Stimulated activated naive CD8-positive, alpha-beta T cell treated with anti-CD3 and anti-CD28 coated beads, Interleukin-15, Interleukin-2, amounts not matched to agents 100 ng/mL and 50 ng/mL, for 24 hours (primary cell): ENCODE data around the gene CDC20B.
"Not testable (repeated sequence)": the region's sequence is repeated elsewhere in the genome, so short reads cannot be mapped to it uniquely, and the experiment has no call there.

Experiments used
- H3K27ac Mint-ChIP-seq: one replicate; pipeline ENCODE4 v1.8.0; 2021; ENCODE audit warnings: mild to moderate bottlenecking, mixed read lengths
- H3K27me3 Mint-ChIP-seq: one replicate; pipeline ENCODE4 v1.8.0; 2021; ENCODE audit warnings: mixed read lengths
- H3K36me3 Mint-ChIP-seq: one replicate; pipeline ENCODE4 v1.8.0; 2021; ENCODE audit warnings: low read depth, mixed read lengths
- H3K4me1 Mint-ChIP-seq: one replicate; pipeline ENCODE4 v1.8.0; 2021; ENCODE audit warnings: low read depth, mixed read lengths
- H3K4me3 Mint-ChIP-seq: one replicate; pipeline ENCODE4 v1.8.0; 2021; ENCODE audit warnings: mild to moderate bottlenecking, mixed read lengths
- H3K9me3 Mint-ChIP-seq: one replicate; pipeline ENCODE4 v1.8.0; 2021; ENCODE audit warnings: mixed read lengths

Gene CDC20B

GRCh38 chr5:55101556-55102276, 71.3 kb downstream of the CDC20B start:
- peak overlapping the region; percentile 79 for H3K4me3 Mint-ChIP-seq
- H3K27me3 Mint-ChIP-seq, result peaks cover 5% of the 10 kb centered on the region
- peak overlapping the region; percentile 61 for H3K27ac Mint-ChIP-seq
- peaks cover 78% of the 10 kb centered on the region for H3K4me1 Mint-ChIP-seq
- peaks cover 19% of the 10 kb centered on the region for H3K9me3 Mint-ChIP-seq
- H3K36me3 Mint-ChIP-seq, result peaks cover 23% of the 10 kb centered on the region

- peaks cover 23% of the 10 kb centered on the region for H3K9me3 Mint-ChIP-seq
- H3K36me3 Mint-ChIP-seq, result peaks cover 20% of the 10 kb centered on the region
- H3K27me3 Mint-ChIP-seq, H3K27ac Mint-ChIP-seq: not testable (repeated sequence)
- H3K4me3 Mint-ChIP-seq, result peak overlapping the region; percentile 79
- H3K4me1 Mint-ChIP-seq, result peaks cover 80% of the 10 kb centered on the region
These were observed 71.8 kb downstream of the CDC20B start for GRCh38 chr5:55101148-55101547.

GRCh38 chr5:55096861-55097260, 76.1 kb downstream of the CDC20B start:
- Mint-ChIP-seq H3K36me3 (peaks cover 20% of the 10 kb centered on the region), H3K4me1 (peaks cover 85% of the 10 kb centered on the region), H3K4me3 (no peak overlapping the region), H3K27me3 (no peaks in the 10 kb centered on the region), H3K9me3 (peaks cover 23% of the 10 kb centered on the region), H3K27ac (peak overlapping the region; percentile 39)

GRCh38 chr5:55096182-55096581, 76.8 kb downstream of the CDC20B start:
- Mint-ChIP-seq H3K4me3 (no peak overlapping the region), H3K9me3 (peaks cover 23% of the 10 kb centered on the region), H3K27me3 (no peaks in the 10 kb centered on the region), H3K4me1 (peaks cover 79% of the 10 kb centered on the region), H3K27ac (peak overlapping the region; percentile 28), H3K36me3 (peaks cover 20% of the 10 kb centered on the region)

GRCh38 chr5:55091011-55091410, 82.0 kb downstream of the CDC20B start:
- not testable (repeated sequence) for H3K4me3 Mint-ChIP-seq, H3K9me3 Mint-ChIP-seq, H3K27me3 Mint-ChIP-seq, H3K36me3 Mint-ChIP-seq, H3K27ac Mint-ChIP-seq
- H3K4me1 Mint-ChIP-seq, result peaks cover 34% of the 10 kb centered on the region

GRCh38 chr5:55089301-55089700, 83.7 kb downstream of the CDC20B start:
- not testable (repeated sequence) for H3K4me3 Mint-ChIP-seq

GRCh38 chr5:55081541-55081940, 91.4 kb downstream of the CDC20B start:
- peaks cover 5% of the 10 kb centered on the region for H3K36me3 Mint-ChIP-seq

More at GRCh38 chr5:55089301-55089700, 83.7 kb downstream of the CDC20B start:
- not testable (repeated sequence) for H3K27ac Mint-ChIP-seq, H3K36me3 Mint-ChIP-seq, H3K27me3 Mint-ChIP-seq, H3K9me3 Mint-ChIP-seq
- peaks cover 18% of the 10 kb centered on the region for H3K4me1 Mint-ChIP-seq

GRCh38 chr5:55073211-55073610, 99.8 kb downstream of the CDC20B start:
- H3K27ac Mint-ChIP-seq, result peak overlapping the region; percentile 83
- no peaks in the 10 kb centered on the region for H3K27me3 Mint-ChIP-seq
- H3K4me3 Mint-ChIP-seq, result peak overlapping the region; percentile 71
- H3K36me3 Mint-ChIP-seq, result no peaks in the 10 kb centered on the region
- H3K9me3 Mint-ChIP-seq, result no peaks in the 10 kb centered on the region
- peaks cover 45% of the 10 kb centered on the region for H3K4me1 Mint-ChIP-seq

More at GRCh38 chr5:55081541-55081940, 91.4 kb downstream of the CDC20B start:
- H3K27me3 Mint-ChIP-seq, result no peaks in the 10 kb centered on the region
- H3K27ac Mint-ChIP-seq, result no peak overlapping the region
- peaks cover 12% of the 10 kb centered on the region for H3K9me3 Mint-ChIP-seq
- peaks cover 4% of the 10 kb centered on the region for H3K4me1 Mint-ChIP-seq
- no peak overlapping the region for H3K4me3 Mint-ChIP-seq

GRCh38 chr5:55072666-55073065, 100.3 kb downstream of the CDC20B start:
- Mint-ChIP-seq H3K36me3 (no peaks in the 10 kb centered on the region), H3K27me3 (no peaks in the 10 kb centered on the region), H3K9me3 (no peaks in the 10 kb centered on the region), H3K4me1 (peaks cover 45% of the 10 kb centered on the region), H3K4me3 (peak overlapping the region; percentile 71), H3K27ac (peak overlapping the region; percentile 83)

- peaks cover 56% of the 10 kb centered on the region for H3K4me1 Mint-ChIP-seq
- H3K4me3 Mint-ChIP-seq, result no peak overlapping the region
- no peaks in the 10 kb centered on the region for H3K9me3 Mint-ChIP-seq
- no peak overlapping the region for H3K27ac Mint-ChIP-seq
- H3K27me3 Mint-ChIP-seq, result no peaks in the 10 kb centered on the region
- no peaks in the 10 kb centered on the region for H3K36me3 Mint-ChIP-seq
These were observed 101.6 kb downstream of the CDC20B start for GRCh38 chr5:55071413-55071812.

GRCh38 chr5:55070968-55071367, 102.0 kb downstream of the CDC20B start:
- H3K4me3 Mint-ChIP-seq, result no peak overlapping the region
- H3K27ac Mint-ChIP-seq, result no peak overlapping the region
- H3K36me3 Mint-ChIP-seq, result no peaks in the 10 kb centered on the region
- no peaks in the 10 kb centered on the region for H3K27me3 Mint-ChIP-seq
- H3K4me1 Mint-ChIP-seq, result peaks cover 60% of the 10 kb centered on the region
- H3K9me3 Mint-ChIP-seq, result no peaks in the 10 kb centered on the region

GRCh38 chr5:55066277-55066676, 106.7 kb downstream of the CDC20B start:
- Mint-ChIP-seq H3K4me1 (peaks cover 69% of the 10 kb centered on the region), H3K36me3 (no peaks in the 10 kb centered on the region)

GRCh38 chr5:55064523-55064922, 108.5 kb downstream of the CDC20B start:
- Mint-ChIP-seq H3K36me3 (no peaks in the 10 kb centered on the region), H3K27me3 (no peaks in the 10 kb centered on the region), H3K4me1 (peaks cover 63% of the 10 kb centered on the region), H3K9me3 (peaks cover 6% of the 10 kb centered on the region), H3K4me3 (no peak overlapping the region), H3K27ac (no peak overlapping the region)

More at GRCh38 chr5:55066277-55066676, 106.7 kb downstream of the CDC20B start:
- H3K9me3 Mint-ChIP-seq, result no peaks in the 10 kb centered on the region
- H3K4me3 Mint-ChIP-seq, result no peak overlapping the region
- H3K27me3 Mint-ChIP-seq, result no peaks in the 10 kb centered on the region
- H3K27ac Mint-ChIP-seq, result no peak overlapping the region

GRCh38 chr5:55063899-55064298, 109.1 kb downstream of the CDC20B start:
- Mint-ChIP-seq H3K9me3 (peaks cover 6% of the 10 kb centered on the region), H3K27me3 (no peaks in the 10 kb centered on the region), H3K36me3 (no peaks in the 10 kb centered on the region), H3K4me3 (no peak overlapping the region), H3K4me1 (peaks cover 63% of the 10 kb centered on the region), H3K27ac (no peak overlapping the region)

GRCh38 chr5:55063220-55063863, 109.6 kb downstream of the CDC20B start:
- no peaks in the 10 kb centered on the region for H3K36me3 Mint-ChIP-seq

More at GRCh38 chr5:55063220-55063863, 109.6 kb downstream of the CDC20B start:
- Mint-ChIP-seq H3K4me3 (no peak overlapping the region), H3K4me1 (peaks cover 63% of the 10 kb centered on the region), H3K27me3 (no peaks in the 10 kb centered on the region), H3K27ac (no peak overlapping the region), H3K9me3 (peaks cover 6% of the 10 kb centered on the region)
